ENCODE measurements around the gene ZNF697.
A peak's percentile ranks its signal among the peaks of the same experiment; 100 is the strongest.

The ZNF697 gene

DNA sequence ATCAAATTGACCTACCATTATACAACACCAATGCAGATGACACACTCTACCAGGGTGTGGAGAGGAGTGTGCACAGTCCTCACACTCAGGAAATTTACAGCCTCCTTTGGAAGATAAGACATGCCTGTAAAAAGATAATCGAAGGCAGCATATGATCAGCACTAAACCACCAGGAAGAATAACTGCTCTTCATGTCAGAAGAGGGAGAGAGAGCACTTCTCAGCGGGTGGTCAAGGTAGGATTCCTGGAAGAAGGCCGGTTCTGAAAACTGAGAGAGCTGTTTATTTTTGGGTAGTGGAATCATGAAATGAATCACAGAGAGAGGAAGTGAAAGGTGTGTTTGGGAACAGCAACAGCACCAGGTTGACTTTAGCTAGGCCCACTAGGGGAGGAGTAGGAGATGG lies 14.0 kb upstream of the ZNF697 start:
- no peak for DNase-seq

DNA sequence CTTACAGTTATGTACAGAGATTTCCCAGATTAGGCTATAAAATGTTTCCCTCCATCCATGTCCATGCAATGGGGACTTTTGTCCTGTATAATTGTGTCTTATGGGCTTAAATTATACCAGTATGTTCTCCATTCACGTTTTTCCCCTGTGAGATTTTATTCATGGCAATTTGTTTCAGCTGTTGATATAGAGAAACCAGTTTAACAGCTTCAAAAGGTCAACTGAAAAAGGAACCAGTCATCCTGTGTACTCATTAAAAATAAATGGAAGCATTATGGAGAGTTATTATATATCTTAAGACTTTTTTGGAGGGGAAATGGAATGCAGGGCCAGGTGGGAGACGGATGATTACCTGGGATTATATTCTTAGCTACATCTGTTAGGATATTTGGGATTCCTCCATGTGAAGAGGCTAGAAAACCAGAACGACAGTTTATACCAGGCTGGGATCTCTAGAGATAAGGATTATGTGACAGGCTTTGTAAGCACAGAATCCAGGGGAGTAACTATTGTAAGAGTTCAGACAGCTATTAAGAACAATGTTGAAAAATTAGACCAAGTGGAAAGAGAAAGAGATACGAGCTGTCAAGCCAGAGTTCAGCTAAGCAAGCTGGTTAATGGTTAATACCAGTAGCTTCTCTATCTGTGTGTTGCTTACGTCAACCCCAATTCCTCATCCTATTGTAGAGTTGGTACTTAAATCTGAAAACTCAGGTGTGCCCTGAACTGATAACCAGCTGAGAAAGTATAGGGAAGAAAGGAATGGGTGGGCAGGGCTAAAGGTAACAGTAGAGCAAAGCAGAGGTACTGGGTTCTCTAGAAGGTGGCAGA lies 12.4 kb upstream of the ZNF697 start:
- DNase-seq = peak; percentile 52 to 69

DNA sequence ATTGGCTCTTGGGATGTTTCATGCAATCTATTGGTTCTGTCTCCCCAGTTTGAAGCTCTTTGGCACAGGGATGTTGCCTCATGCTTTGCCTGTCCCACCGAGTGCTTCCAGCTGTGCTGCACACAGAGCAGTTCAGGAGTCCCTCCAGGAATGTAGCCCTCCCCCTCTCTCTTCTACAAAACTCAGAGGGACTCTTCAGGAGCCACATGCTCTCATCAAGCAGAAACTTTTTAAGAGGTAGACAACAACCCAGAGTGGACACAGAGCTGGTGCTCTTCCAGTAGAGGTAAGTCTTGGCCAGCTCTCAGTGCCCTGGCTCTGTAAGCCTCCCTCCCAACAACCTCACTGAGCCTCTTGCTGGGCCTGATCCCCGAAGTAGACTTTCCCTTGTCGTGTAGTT lies 11.6 kb upstream of the ZNF697 start:
- no peak for DNase-seq

DNA sequence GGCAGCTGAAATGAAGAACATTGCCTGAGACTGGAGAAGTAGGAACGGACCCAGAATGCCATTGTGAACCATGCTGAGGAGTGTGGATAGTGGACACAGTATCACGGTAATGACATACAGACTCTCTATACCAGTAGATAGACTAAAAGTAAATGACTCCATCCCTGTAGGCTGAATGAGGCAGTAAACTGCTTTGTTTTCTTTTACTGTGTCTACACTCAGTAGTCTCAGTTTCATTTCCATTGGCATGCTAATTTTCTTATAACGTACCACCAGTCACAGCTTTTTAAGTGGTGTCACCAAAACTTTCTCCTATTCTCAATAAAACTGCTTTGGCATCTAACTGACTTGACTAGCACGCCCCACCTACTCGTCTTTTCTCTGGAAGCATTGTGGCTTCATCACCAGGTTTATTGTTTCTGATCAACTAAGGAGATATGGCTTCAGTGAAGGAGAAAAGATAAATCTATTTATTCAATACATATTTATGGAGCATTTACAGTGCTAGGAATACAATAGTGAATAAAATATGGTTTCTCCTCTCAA lies 8.4 kb upstream of the ZNF697 start:
- DNase-seq = no peak

DNA sequence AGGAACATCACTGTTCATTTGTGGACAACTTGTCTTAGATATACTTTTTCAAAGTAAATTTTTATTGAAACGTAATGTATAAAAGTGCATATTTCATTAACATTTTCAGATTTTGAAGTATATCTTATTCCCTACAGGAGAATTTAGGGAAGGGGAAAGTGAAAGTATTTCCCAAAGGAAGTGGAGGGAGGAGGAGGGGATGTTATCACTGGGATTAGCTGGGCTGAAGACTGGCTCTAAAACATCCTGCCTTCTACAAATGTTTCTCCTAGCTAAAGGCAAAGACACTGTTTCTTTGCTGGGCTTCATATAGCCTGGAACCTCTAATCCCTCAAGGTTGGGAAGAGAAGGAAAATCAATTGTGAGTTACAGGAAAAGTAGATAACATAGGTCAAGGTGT lies 7.1 kb upstream of the ZNF697 start:
- DNase-seq = no peak

DNA sequence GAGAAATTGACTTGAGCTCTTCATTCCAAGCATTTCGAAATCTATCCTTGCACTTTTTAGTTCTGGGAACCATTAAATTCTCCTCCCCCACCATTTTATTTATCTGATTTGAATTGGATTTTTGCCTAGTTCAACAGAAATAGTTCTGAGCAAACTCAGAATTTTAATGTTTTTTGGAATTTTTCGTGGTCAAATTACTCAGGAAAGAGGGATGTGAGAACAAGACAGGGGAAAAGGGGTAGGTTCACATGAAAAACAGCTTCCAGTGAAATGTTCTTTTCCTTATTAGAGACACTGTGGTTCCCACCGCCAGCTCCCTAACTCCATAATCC lies 5.7 kb upstream of the ZNF697 start:
- no peak for DNase-seq

DNA sequence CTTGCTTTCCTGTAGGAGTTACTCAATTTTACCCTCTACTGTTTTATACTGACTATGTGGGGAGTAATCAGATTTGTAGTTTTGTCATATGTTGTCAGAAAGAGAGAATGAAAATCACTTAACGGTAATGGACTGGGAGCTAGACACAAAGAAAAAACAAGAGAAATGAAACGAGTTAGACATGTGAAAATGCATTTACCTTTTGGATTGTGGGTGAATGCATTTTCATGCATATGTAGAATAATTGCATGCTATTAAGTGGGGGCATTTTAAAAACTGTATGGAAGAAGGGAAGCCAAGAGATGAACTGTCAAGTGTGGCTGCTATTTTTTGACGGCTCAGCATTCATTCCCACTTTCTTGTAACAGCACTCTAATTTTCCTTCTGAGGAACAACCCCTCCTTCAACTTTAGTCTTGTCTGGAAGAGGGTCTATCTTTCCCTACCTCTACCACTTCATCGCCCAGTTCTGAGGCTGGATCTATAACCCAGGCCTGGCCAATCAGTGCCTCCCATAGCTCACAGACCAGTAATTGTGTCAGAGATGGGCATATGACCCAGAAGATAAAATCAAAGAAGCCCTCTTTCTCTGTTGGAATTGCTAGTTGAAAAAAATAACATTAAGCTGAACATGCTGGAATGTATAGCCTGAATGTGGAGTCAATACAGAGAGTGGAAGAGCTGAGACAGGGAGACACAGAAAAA lies 5.2 kb upstream of the ZNF697 start:
- DNase-seq = no peak

DNA sequence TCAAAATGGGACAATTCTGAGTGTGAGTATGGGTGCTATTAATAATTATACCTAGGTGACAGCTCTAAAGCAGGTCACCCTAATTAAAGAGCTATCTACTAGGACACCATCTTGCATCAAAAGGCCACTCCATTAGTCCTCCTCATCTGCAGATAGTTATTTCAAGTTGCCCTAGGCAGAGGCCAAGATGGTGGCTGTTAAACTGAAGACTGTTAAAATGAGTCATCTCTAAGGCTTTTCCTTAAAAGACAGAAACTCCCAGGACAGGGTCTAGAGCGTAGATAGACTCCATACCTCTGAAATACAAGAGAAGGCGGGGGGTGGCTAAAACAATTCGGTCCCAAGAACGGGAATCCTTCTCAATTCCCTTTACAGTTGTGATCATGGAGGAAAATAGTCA lies 4.5 kb upstream of the ZNF697 start:
- no peak for DNase-seq

DNA sequence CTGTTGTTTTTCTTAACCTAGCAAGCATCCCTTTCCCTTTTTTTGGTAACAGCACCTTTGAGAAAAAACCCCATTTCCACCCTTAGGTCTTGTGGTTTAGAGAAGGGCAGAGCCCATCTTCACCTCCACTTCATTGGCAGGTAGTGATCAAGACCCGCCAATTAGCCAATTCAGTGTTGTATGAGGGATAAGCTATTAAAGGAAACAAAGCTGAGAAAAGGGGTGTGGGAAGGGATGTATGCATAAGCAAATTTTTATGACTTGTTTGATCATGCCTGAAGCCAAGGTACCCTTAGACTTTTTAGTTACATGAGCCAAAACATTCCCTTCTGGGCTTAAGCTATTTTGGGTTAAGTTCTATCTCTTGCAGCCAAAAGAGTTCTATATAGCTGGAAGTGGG lies 3.6 kb upstream of the ZNF697 start:
- DNase-seq = peak in 1 of 2 experiments; percentile 35

DNA sequence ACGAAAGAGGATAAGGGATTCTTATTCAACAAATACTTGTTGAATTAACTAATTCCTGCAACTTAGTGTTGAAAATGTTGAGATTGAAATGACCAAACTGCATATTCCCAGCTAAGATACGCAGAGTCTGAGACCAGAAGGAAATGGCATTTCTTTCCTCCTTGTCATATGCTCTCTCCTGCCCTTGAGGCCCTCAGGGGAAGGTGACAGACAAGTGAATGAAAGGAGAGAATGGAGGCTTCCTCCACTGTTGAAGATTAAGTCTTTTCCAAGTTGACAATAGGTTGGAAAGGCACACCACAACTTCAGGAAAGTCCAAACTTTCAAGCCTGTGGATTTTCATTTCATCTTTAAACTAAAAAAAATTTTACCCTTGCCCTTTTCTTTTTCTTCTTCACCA lies 3.1 kb upstream of the ZNF697 start:
- no peak for DNase-seq

DNA sequence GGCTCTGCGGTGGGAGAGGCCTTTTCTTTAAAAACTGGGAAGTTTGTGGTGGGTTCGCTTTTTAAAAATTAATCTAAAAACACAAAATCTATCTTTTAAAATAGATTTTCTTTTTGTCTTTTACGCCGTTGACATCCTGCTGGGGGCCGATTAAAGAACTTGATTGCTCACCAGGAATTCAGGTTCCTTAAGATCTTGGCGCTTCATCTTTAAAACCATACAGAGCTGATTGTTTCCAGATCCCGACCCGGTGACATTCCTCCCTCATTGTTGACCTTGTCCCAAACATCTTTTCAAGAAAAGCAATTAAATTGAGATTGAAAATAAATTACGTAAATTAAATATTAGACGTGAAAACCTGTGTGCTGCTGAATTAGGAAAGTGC lies 546 bp upstream of the ZNF697 start:
- DNase-seq = no peak

DNA sequence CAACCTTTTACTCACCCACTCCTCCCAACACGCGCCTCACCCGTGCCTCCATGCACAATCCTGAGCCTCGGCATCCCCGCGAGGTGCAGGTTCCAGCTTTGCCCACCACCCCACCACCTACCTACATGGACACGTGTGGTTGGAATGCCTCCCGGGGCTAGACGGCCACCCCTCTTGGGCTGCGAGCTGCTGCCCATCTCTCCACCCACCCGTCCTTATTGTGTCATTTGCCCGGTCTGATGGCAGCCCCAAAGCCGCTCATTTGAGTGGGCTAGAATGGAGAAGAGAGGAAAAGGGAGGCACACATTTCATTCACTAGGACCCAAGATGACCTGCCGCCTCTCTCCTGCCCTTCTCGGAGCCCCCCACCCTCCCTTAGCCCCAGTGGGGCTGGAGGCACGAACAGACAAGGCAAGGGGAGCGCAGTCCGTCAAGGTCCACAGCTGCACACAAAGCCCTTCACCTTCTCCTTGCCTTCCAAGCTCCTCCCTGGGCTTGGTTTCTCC lies 785 bp downstream of the ZNF697 start:
- peak in 1 of 2 experiments; percentile 61 for DNase-seq

DNA sequence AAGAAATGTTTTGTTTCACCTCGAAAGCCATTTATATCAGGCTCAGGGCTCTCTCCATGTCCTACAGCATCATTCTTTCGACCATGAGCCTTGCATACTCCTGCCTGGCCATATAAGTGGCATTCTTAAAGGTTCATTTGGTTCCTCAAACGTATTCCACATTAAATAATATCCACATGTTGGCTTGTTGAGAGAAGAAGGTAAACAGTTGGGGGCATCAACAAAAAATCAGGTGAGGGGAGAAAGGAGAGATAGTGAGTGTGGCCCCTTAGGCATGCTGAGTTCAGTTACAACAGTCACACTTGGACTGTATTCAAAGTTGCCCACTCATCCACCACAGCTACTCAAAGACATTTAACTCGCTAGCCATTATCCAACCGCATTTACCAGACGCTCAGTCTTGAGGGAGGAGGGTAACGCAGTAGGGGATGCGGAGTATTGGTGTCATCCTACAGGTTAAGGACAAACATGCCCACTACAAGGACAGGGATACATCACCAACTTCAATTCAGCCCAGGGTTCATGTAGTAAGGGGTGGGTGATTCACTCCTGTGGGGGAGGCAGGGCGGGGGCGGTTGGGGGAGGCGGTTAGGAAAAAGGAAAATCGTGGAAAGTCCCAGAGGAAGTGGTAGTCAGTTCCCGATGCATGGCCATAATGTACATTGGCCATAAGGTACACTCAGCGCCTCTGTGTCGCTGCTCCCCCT lies 1.4 kb downstream of the ZNF697 start:
- peak in 1 of 2 experiments; percentile 39 for DNase-seq

DNA sequence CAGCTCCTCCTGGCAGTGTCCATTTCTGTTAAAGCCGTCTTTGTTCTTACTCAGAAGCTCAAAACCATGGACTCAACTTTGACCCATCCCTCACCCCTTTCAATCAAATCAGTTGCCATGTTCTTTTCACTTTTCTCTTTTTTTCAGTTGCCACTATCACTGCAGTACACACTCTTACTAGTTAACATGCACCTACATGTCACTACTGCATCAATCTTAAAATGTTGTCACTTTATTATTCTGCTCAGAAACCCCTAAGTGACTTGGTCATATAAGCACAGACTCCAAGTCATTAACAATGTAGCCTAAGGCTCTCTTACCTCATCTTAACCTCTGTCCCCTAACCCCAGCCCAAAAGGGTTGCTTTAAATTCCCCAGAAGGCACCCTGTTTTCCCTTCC lies 9.0 kb downstream of the ZNF697 start:
- DNase-seq = no peak

DNA sequence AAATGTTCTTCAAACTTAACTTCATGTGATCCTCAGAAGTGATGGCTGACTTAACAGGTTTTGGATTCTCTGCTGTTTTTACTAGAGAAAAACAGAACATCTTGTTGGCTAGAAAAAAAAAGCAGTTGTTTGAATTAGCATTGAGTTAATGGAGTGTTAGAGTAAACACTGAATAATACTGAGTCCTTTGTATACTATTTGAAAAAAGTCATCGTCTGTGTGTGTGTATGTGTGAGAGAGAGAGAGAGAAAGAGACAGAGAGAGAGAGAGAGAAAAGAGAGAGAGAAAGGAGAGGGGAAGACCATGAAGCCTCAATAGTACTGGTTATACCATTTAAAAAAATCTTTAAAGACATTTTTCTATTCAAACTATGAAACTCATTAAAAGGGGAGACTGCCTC lies 10.4 kb downstream of the ZNF697 start:
- DNase-seq = peak in 1 of 2 experiments; percentile 21

DNA sequence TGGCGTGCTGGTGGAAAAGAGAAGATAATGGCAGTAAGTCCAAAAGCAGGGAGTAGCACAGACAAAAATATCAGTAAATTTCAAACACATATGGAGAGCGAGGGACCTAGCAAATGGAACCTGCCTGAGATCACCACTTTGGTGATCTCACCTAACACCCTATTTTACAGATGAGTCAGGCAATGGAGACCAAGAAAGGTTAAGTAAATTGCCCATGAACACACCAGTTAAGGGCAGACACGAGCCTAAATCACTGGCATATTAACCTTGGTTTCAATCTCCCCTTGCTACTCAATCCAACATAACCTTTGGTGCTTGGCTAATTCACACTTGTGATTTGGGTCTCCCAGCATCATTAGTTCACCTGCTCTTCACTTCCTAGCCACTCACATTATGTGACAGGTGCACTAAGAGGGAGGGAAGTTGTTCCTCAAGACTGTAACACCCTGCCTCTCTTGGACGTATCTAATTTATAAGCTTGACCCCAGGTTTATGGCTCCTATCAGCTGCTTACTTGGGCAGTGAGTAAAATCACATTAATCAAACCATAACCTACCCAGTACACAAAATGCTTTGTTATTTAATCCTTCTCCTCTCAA lies 11.5 kb downstream of the ZNF697 start:
- DNase-seq = no peak

DNA sequence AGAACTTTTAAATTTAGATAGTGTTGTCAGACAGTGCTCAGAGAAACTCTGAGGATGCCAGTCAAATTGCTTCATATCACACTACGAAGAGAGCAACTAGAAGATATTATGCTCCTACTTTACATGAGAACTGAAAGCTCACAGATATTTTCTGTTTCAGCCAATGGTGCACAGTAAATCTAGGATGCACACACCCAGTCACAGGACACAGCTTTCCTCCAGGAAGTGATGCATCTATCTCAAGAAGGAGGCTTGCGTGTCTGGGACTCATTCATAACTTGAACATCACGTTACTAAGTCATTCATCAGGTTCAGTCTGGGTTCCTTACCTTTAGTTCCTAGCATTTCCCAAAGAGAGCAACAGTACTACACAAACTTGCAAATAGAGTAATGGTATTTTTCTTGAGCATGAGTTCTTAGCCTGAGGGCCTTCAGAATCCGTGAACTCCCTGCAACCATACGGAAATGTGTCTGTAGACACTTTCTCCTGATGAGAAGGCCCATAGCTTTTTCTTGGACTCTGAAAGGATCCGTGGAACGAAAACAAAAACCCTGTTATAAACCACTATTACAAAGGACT lies 12.2 kb downstream of the ZNF697 start:
- no peak for DNase-seq

DNA sequence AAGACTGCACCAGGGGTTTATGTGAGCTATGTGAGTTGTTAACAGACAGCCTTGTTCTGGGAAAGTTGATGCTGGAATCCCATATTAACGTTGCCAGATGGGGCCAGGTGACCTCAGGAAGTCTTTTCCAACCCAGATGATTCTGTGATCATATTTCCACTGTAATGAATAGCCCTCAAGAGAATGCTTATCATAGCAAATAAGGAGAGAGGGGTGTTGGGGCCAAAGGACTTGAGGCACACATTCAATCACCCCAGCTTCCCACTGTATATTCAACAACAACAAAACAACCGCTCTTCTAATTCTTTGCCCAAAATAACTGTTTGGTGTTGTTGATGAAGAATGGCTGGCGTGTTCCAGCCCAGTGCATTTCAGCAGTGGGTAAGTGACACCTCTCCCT lies 14.1 kb downstream of the ZNF697 start:
- DNase-seq = no peak

DNA sequence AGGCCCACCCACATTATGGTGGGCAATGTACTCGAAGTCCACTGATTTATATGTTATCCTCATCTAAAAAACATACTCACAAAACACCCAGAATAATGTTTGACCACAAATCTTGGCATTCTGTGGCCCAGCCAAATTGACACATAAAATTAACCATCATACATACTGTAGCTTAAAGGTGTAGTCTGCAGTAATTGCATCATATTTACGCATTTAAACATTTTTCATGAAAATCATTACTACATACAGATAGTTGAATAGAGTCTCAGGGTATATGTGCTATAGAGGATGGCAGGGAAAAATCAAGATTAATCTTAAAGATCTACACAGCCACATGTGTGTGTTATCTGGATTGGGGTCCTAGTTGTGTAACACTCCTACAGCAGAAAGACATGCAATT lies 14.5 kb downstream of the ZNF697 start:
- DNase-seq = no peak

DNA sequence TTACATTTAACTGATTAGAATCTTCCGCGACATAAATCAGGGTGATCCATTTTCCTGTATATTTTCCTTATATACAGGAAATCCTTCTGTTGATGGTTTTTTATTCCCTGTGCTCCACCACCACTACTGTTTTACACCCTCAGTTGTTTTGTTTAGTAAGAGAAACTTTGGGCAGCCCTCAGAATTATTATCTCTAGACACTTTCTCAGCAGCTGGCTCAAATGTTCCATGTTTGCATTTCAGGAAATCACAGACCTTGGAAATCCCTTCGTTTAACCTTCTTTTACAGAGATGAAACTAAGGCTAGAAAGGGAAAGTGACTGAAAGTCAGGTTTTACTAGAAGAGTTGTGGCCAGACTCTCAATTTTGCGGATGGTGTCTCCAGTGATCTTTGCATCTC lies 15.2 kb downstream of the ZNF697 start:
- DNase-seq = no peak

DNA sequence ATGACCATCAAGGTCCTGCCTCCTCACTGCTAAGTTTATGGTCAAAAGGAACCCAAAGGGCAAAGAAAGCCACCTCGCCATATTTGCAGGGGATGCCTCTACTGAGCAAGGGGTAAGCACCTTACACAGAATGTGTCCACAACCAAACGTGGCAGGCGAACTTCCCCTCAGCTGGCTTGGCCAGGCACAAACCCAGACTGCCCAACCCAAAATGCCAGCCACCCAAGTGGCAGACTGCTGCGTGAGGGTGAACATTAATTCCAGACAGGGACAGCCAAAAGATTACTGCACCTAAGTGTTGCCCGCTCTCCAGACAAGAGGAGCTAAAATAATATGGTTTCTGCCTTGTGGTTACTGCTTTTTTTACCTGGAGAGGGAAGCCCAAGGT lies 16.0 kb downstream of the ZNF697 start:
- no peak for DNase-seq

DNA sequence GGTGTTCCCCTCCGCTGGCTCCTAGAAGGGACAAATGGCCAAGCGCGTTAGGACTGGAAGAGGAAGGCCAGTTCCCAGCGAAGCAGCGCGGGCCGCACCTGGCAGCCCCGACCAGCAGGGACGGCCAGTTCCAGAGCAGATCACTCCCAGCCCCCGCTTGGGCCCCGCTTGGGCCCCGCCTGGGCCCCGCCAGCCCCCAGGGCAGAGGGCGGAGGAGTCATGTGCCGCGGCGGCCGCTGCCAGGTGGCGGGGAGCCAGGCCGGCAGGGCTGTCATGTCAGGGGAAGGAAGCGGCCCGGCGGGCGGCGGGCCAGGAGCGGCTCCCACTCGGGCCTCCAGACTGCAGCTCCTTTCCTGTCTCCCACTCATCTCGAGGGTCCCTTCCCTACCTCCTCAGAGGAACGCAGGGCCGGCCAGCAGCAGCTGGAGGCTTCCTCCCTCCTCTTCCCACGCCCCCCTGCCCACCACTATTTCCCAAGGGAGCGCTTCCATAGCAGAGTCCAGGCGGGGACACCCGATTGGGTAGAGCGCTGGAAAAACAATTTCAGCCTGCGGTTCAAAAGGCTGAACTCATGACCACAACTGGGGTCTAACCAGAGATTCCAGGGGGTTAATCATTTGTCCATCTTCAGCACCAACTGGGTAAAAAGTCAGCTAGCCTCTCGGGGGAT lies 16.5 kb downstream of the ZNF697 start:
- DNase-seq = peak; percentile 25 to 77

All from NCI-H526 (cell line).